K562 (cell line): ENCODE data around the gene BZW2. TPM values are rescaled to one million over a fixed set of nuclear protein-coding genes. Genes with fewer than 3 reads are reported as not detected.

Experiments
- ATF1 ChIP-seq, 2 experiments: fragments of 450-650 bp in 1 of 2; IDR thresholded peaks; 2 replicates each; pipeline ENCODE4 v1.6.1; 2016; ENCODE audit warnings: missing compliant biosample characterization in 1 of 2, missing genetic modification characterization in 1 of 2
- ATF3 ChIP-seq, 2 experiments: fragments of 450-650 bp in 1 of 2; sonication (generic) in 1 of 2; formaldehyde crosslinking in 1 of 2; IDR thresholded peaks in 1 of 2; conservative IDR thresholded peaks in 1 of 2; 2 replicates each; pipeline versions ENCODE4 v1.6.1 to v1.8.1; 2016 to 2023; ENCODE audit warnings: mild to moderate bottlenecking in 2 of 2, moderate library complexity in 2 of 2, inconsistent platforms in 1 of 2, missing genetic modification reagents in 1 of 2
- BCOR ChIP-seq: fragments of 450-650 bp; IDR thresholded peaks from 2 replicates; pipeline ENCODE4 v1.6.1; 2016
- CBX3 ChIP-seq, 2 experiments: IDR thresholded peaks; 1 replicate in 1 of 2; 2 replicates in 1 of 2; pipeline ENCODE4 v1.6.1; 2012; ENCODE audit warnings: inconsistent platforms in 2 of 2, low read length in 2 of 2, borderline replicate concordance in 1 of 2, control low read depth in 1 of 2
- E2F3 ChIP-seq: fragments of 250-450 bp; sonication (Bioruptor Pico); IDR thresholded peaks from 2 replicates; pipeline ENCODE4 v1.4.0; 2020; ENCODE audit warnings: mild to moderate bottlenecking
- ELF4 ChIP-seq: fragments of 450-650 bp; formaldehyde crosslinking; IDR thresholded peaks from 2 replicates; pipeline ENCODE4 v1.4.0; 2022; ENCODE audit warnings: missing genetic modification characterization
- ESRRB ChIP-seq: fragments of 250-450 bp; sonication (Bioruptor Pico); IDR thresholded peaks from 2 replicates; pipeline ENCODE4 v1.5.0; 2020; ENCODE audit warnings: mild to moderate bottlenecking, moderate library complexity, borderline replicate concordance
- KLF16 ChIP-seq: IDR thresholded peaks from 2 replicates; pipeline ENCODE4 v1.6.1; 2016; ENCODE audit warnings: antibody characterized with exemption
- MAFG ChIP-seq: fragments of 450-650 bp; conservative IDR thresholded peaks from 2 replicates; pipeline ENCODE4 v1.6.1; 2016; ENCODE audit warnings: missing genetic modification characterization, missing compliant biosample characterization
- NEUROD1 ChIP-seq: fragments of 150-350 bp; IDR thresholded peaks from 2 replicates; pipeline ENCODE4 v1.6.1; 2014; ENCODE audit warnings: borderline replicate concordance, low read length, low read depth; ENCODE audit not compliant: partially characterized antibody
- POLR2AphosphoS2 ChIP-seq: IDR thresholded peaks from 2 replicates; pipeline ENCODE4 v1.6.1; 2012; ENCODE audit warnings: low read length, improper control_type of control experiment
- PTBP1 ChIP-seq: fragments of 200-400 bp; formaldehyde crosslinking; IDR thresholded peaks from 2 replicates; pipeline ENCODE4 v1.6.1; 2017; ENCODE audit warnings: low read depth, low read length
- SIX5 ChIP-seq, 2 experiments: IDR thresholded peaks; 2 replicates each; pipeline ENCODE4 v1.6.1; 2011; ENCODE audit warnings: low read length in 2 of 2, borderline replicate concordance in 1 of 2, low read depth in 1 of 2, mild to moderate bottlenecking in 1 of 2, moderate library complexity in 1 of 2; ENCODE audit not compliant: insufficient read depth in 1 of 2
- SRF ChIP-seq, 2 experiments: fragments of 250-450, 450-650 bp in 1 of 2; sonication (Bioruptor Pico) in 1 of 2; sonication (generic) in 1 of 2; formaldehyde crosslinking; IDR thresholded peaks; 2 replicates each; pipeline versions ENCODE4 v1.5.0 to v1.5.1; 2020 to 2022; ENCODE audit warnings: mild to moderate bottlenecking in 1 of 2, missing genetic modification reagents in 1 of 2
- TAF9B ChIP-seq: fragments of 450-650 bp; IDR thresholded peaks from 2 replicates; pipeline ENCODE4 v1.6.1; 2018; ENCODE audit warnings: mild to moderate bottlenecking; ENCODE audit not compliant: partially characterized antibody
- TCF15 ChIP-seq: fragments of 250-450 bp; sonication (Bioruptor Pico); IDR thresholded peaks from 2 replicates; pipeline ENCODE4 v1.8.0; 2022; ENCODE audit warnings: moderate library complexity, mild to moderate bottlenecking, inconsistent platforms
- ZSCAN29 ChIP-seq: fragments of 450-650 bp; IDR thresholded peaks from 2 replicates; pipeline ENCODE4 v1.6.1; 2017
- polyA plus RNA-seq, 8 experiments: library from polyadenylated mRNA; depleted of rRNA in 4 of 8; stranded (reverse) in 5 of 8; unstranded in 3 of 8; fragments of >200 nt; fragmentation: Nextera tagmentation in 2 of 8; fragmentation: Illumina TruSeq in 1 of 8; extraction: Ambion mirVana in 2 of 8; extraction: Trizol in 1 of 8; gene quantifications; 2 replicates each; pipeline versions ENCODE4 v1.2.1 to v1.2.3, GENCODE V29; 2011 to 2014; ENCODE audit warnings: inconsistent platforms in 1 of 8, missing spikeins in 1 of 8
- total RNA-seq, 7 experiments: library from RNA; depleted of rRNA in 6 of 7; stranded (reverse); fragments of >200 nt in 6 of 7; fragmentation: Illumina TruSeq in 2 of 7; extraction: Trizol in 2 of 7; gene quantifications; 2 replicates each; pipeline versions ENCODE4 v1.2.1 to v1.2.3, GENCODE V29; 2011 to 2021; ENCODE audit warnings: low replicate concordance in 1 of 7

Gene BZW2
- total and polyA plus RNA-seq, 9 of the 15 experiments (the other 6 are each of a cell fraction or from before 2014, with no cell fraction given): 140 to 316 (median 173) TPM

- TF ChIP-seq BCOR: 0 out of 2 replicates have a peak, but pooled peaks have one; percentile 11
- TF ChIP-seq ATF3 (IDR thresholded peaks at IDR 0.05): peak; percentile 32; the same call in 1 of the 2 replicates
- no peak for TF ChIP-seq ATF3 (CRISPR knock-in tag; conservative IDR thresholded peaks at IDR 0.05)
- TF ChIP-seq TAF9B: peak; percentile 39
- TF ChIP-seq KLF16: no peak
- peak; percentile 77; the same call in 1 of the 2 replicates for TF ChIP-seq ELF4
- no peak for TF ChIP-seq E2F3
- no peak for TF ChIP-seq SIX5 (IDR thresholded peaks at IDR 0.05; ENCODE audit: borderline replicate concordance in 1 of 2, insufficient read depth in 1 of 2, low read depth in 1 of 2, low read length in 2 of 2)
- no peak for TF ChIP-seq ESRRB (CRISPR knock-in tag)
- TF ChIP-seq ATF1 (CRISPR knock-in tag; IDR thresholded peaks at IDR 0.05): no peak
- peak; percentile 59; the same call in 1 of the 2 replicates for TF ChIP-seq ATF1 (tag; IDR thresholded peaks at IDR 0.05)
- TF ChIP-seq CBX3 (IDR thresholded peaks at IDR 0.05; ENCODE audit: borderline replicate concordance in 1 of 2, low read length in 2 of 2): peak in 1 of 2 experiments; percentile 71; a peak in 1 of 3 replicates
- no peak for TF ChIP-seq POLR2AphosphoS2
- TF ChIP-seq MAFG (tag): no peak
- no peak for TF ChIP-seq SRF (CRISPR knock-in tag; IDR thresholded peaks at IDR 0.05)
- TF ChIP-seq NEUROD1: no peak
- TF ChIP-seq ZSCAN29: peak; percentile 67
- TF ChIP-seq PTBP1: no peak
- no peak for TF ChIP-seq TCF15 (CRISPR knock-in tag)
These were observed 1.1 kb upstream of the BZW2 start (continued) for GRCh38 chr7:16644636-16645592.
